ENCODE results near the gene ANKRD45. TPM values are rescaled to one million over a fixed set of nuclear protein-coding genes. Genes with fewer than 3 reads are reported as not detected.

Gene ANKRD45, protein sequence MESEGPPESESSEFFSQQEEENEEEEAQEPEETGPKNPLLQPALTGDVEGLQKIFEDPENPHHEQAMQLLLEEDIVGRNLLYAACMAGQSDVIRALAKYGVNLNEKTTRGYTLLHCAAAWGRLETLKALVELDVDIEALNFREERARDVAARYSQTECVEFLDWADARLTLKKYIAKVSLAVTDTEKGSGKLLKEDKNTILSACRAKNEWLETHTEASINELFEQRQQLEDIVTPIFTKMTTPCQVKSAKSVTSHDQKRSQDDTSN
- total RNA-seq (under 1 TPM; 0.33 to 0.39 TPM), polyA plus RNA-seq (under 1 TPM in 1 of 2 donors, not detected in 1; 0.28 TPM)
- long read RNA-seq, donor 1 = 0 reads
- long read RNA-seq, donor 2 = 0 reads

DNA sequence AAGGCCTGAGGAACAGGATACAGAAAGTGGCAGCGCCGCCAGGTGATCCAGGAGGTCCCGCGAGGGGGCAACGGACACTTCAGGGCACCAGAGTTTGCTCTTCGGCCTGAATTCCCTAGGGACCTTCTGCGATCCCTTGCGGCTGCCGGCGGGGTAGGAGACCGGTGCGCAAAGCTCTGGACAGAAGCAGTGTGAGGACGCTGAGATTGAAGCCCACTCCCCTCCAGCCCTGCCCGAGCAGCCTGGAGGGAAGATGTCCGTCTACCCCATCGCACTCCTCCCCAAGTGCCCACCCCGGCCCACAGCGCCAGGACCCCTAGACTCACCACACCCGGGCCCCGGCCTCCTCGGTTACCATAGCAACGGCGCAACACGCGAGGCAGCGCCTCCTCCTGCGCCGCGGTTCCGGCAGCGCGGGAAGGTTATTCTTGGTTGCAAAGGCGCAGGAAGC, at the start of gene ANKRD45:
Gene ANKRD45 (minus strand): TSS at position 361 of the 451 bp plus-strand sequence. CDS start 10,433 bp downstream, outside the sequence.
- peak within 1 kb of the TSS; percentile 26 to 29 for H3K4me3 ChIP-seq (ENCODE audit: low read length in 2 of 2)
- 2% methylated on average over 33 of the region's 33 CpGs for WGBS, 2 donors
- DNase-seq = peak; percentile 49 to 79
- no peak within 1 kb of the TSS for H3K27ac ChIP-seq (ENCODE audit: low read depth in 1 of 2, low read length in 2 of 2)
- no peaks in the 10 kb centered on the region for H3K27me3 ChIP-seq (ENCODE audit: control insufficient read depth in 1 of 2, insufficient read depth in 2 of 2, low read length in 1 of 2)
- no peaks in the 10 kb centered on the region for H3K36me3 ChIP-seq (ENCODE audit: control insufficient read depth in 1 of 2, insufficient read depth in 2 of 2, low read length in 1 of 2)
- intact Hi-C loops (cut with DNase I) = no loop called here
- no peaks in the 10 kb centered on the region for H3K4me1 ChIP-seq (ENCODE audit: control insufficient read depth in 1 of 2, insufficient read depth in 2 of 2, low read length in 2 of 2)
- peak; percentile 48 for ATAC-seq (ENCODE audit: low FRiP score)
- H3K9me3 ChIP-seq (ENCODE audit: control insufficient read depth, low read length) = peaks cover 2% of the 10 kb centered on the region

- no peaks in the 10 kb centered on the region for H3K9me3 ChIP-seq (ENCODE audit: control insufficient read depth, low read length)
- WGBS, 2 donors = 76 to 81% methylated on average over 2 of the region's 2 CpGs
- no peak for DNase-seq
- H3K36me3 ChIP-seq (ENCODE audit: control insufficient read depth in 1 of 2, insufficient read depth in 2 of 2, low read length in 1 of 2) = peaks cover under 1 to 2% of the 10 kb centered on the region in 2 donors
- intact Hi-C loops (cut with DNase I) = loop anchor here (10.0 kb wide), 2 partner anchors 148 to 302 kb away; partner anchors contain the start of genes GAS5 (in 1 of the 2) and ZBTB37 (in 1 of the 2)
- no peaks in the 10 kb centered on the region for H3K27me3 ChIP-seq (ENCODE audit: control insufficient read depth in 1 of 2, insufficient read depth in 2 of 2, low read length in 1 of 2)
- H3K27ac ChIP-seq (ENCODE audit: low read depth in 1 of 2, low read length in 2 of 2) = no peak overlapping the region
- no peak for ATAC-seq (ENCODE audit: low FRiP score)
- no peaks in the 10 kb centered on the region for H3K4me1 ChIP-seq (ENCODE audit: control insufficient read depth in 1 of 2, insufficient read depth in 2 of 2, low read length in 2 of 2)
- no peak overlapping the region for H3K4me3 ChIP-seq (ENCODE audit: low read length in 2 of 2)
These were observed 47.6 kb upstream of the ANKRD45 start for GRCh38 chr1:173717238-173717637.

DNA sequence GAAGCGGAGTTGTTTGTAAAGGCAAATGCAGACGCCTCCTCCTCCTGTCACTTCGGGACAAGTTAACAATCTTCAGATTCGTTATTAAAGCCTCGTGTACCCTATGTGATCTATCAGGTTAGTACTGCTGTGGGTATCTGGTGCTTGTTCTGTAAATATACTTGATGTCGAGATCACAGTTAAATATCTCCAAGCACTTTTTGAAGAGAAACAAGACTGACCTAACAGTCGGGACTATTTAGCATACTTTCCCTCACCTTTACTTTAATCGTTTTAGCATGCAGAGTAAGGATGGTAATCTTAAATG, 45.8 kb upstream of the ANKRD45 start:
- Histone ChIP-seq H3K9me3 (ENCODE audit: control insufficient read depth, low read length) (no peaks in the 10 kb centered on the region), H3K27ac (ENCODE audit: low read depth in 1 of 2, low read length in 2 of 2) (peak overlapping the region in 1 of 2 donors; percentile 70), H3K4me3 (ENCODE audit: low read length in 2 of 2) (peak overlapping the region; percentile 49 to 81), H3K36me3 (ENCODE audit: control insufficient read depth in 1 of 2, insufficient read depth in 2 of 2, low read length in 1 of 2) (no peaks in the 10 kb centered on the region), H3K27me3 (ENCODE audit: control insufficient read depth in 1 of 2, insufficient read depth in 2 of 2, low read length in 1 of 2) (no peaks in the 10 kb centered on the region), H3K4me1 (ENCODE audit: control insufficient read depth in 1 of 2, insufficient read depth in 2 of 2, low read length in 2 of 2) (no peaks in the 10 kb centered on the region)
- DNase-seq (no peak), ATAC-seq (ENCODE audit: low FRiP score) (no peak)
- intact Hi-C loops (cut with DNase I) = loop anchor here (2.0 to 10.0 kb wide), 3 partner anchors 149 to 301 kb away; partner anchors contain the start of genes GAS5 (in 1 of the 2) and ZBTB37 (in 1 of the 2)
- WGBS, 2 donors = 0 to 1% methylated on average over 8 of the region's 8 CpGs

GRCh38 chr1:173714759-173715537, 45.3 kb upstream of the ANKRD45 start, which contains the start of gene KLHL20:
TSS of gene KLHL20 (plus strand) at chr1:173714981. CDS start at chr1:173716044, 1,063 bp downstream.
- peak within 1 kb of the TSS; percentile 49 to 81 for H3K4me3 ChIP-seq (ENCODE audit: low read length in 2 of 2)
- intact Hi-C loops (cut with DNase I) = loop anchor here (2.0 to 10.0 kb wide), 3 partner anchors 150 to 300 kb away; partner anchors contain the start of genes GAS5 (in 1 of the 2) and ZBTB37 (in 1 of the 2)
- peak; percentile 87 to 91 for DNase-seq
- no peaks in the 10 kb centered on the region for H3K4me1 ChIP-seq (ENCODE audit: control insufficient read depth in 1 of 2, insufficient read depth in 2 of 2, low read length in 2 of 2)
- H3K9me3 ChIP-seq (ENCODE audit: control insufficient read depth, low read length) = no peaks in the 10 kb centered on the region
- H3K27ac ChIP-seq (ENCODE audit: low read depth in 1 of 2, low read length in 2 of 2) = peak within 1 kb of the TSS; percentile 61 to 88
- H3K27me3 ChIP-seq (ENCODE audit: control insufficient read depth in 1 of 2, insufficient read depth in 2 of 2, low read length in 1 of 2) = no peaks in the 10 kb centered on the region
- ATAC-seq (ENCODE audit: low FRiP score) = peak; percentile 97
- 0% methylated on average over 42 to 43 of the region's 43 CpGs for WGBS, 2 donors
- no peaks in the 10 kb centered on the region for H3K36me3 ChIP-seq (ENCODE audit: control insufficient read depth in 1 of 2, insufficient read depth in 2 of 2, low read length in 1 of 2)

GRCh38 chr1:173714441-173714758, 44.7 kb upstream of the ANKRD45 start:
- intact Hi-C loops (cut with DNase I) = loop anchor here (2.0 to 10.0 kb wide), 3 partner anchors 150 to 300 kb away; partner anchors contain the start of genes GAS5 (in 1 of the 2) and ZBTB37 (in 1 of the 2)
- H3K4me1 ChIP-seq (ENCODE audit: control insufficient read depth in 1 of 2, insufficient read depth in 2 of 2, low read length in 2 of 2) = no peaks in the 10 kb centered on the region
- peak overlapping the region; percentile 61 to 88 for H3K27ac ChIP-seq (ENCODE audit: low read depth in 1 of 2, low read length in 2 of 2)
- peaks cover 0 to 2% of the 10 kb centered on the region in 2 donors for H3K27me3 ChIP-seq (ENCODE audit: control insufficient read depth in 1 of 2, insufficient read depth in 2 of 2, low read length in 1 of 2)
- H3K4me3 ChIP-seq (ENCODE audit: low read length in 2 of 2) = peak overlapping the region; percentile 49 to 81
- DNase-seq (no peak), ATAC-seq (ENCODE audit: low FRiP score) (no peak)
- WGBS, 2 donors = 55 to 60% methylated on average over 3 of the region's 3 CpGs
- H3K36me3 ChIP-seq (ENCODE audit: control insufficient read depth in 1 of 2, insufficient read depth in 2 of 2, low read length in 1 of 2) = no peaks in the 10 kb centered on the region
- no peaks in the 10 kb centered on the region for H3K9me3 ChIP-seq (ENCODE audit: control insufficient read depth, low read length)

DNA sequence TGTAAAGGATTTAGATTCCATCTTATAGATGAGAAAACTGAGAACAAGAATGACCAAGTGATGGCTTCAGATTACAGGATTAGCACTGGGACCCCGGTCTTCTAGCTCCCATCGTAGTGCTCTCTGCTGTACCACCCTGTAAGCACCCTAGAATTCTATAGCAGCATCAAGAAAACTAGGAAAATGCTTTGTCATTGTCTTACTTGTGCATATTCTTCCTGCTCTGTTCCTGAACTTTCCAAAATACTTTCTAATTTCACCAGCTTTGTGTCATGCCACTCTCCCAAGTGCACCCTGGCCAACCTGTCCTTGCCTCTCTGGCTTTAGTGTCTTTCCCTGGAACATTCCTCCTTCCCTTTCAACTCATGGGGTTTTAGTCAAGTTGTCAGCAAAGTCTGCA, 39.1 kb upstream of the ANKRD45 start:
- intact Hi-C loops (cut with DNase I) = no loop called here
- WGBS, 2 donors = 49 to 83% methylated on average over 2 of the region's 2 CpGs
- ATAC-seq (ENCODE audit: low FRiP score) = no peak

GRCh38 chr1:173705117-173705516, 35.5 kb upstream of the ANKRD45 start:
- ATAC-seq (ENCODE audit: low FRiP score) (no peak), DNase-seq (no peak)
- no peaks in the 10 kb centered on the region for H3K4me1 ChIP-seq (ENCODE audit: control insufficient read depth in 1 of 2, insufficient read depth in 2 of 2, low read length in 2 of 2)
- WGBS, 2 donors = 72 to 86% methylated on average over 5 of the region's 5 CpGs
- H3K36me3 ChIP-seq (ENCODE audit: control insufficient read depth in 1 of 2, insufficient read depth in 2 of 2, low read length in 1 of 2) = no peaks in the 10 kb centered on the region
- peaks cover 0 to 2% of the 10 kb centered on the region in 2 donors for H3K27me3 ChIP-seq (ENCODE audit: control insufficient read depth in 1 of 2, insufficient read depth in 2 of 2, low read length in 1 of 2)
- peaks cover 1% of the 10 kb centered on the region for H3K9me3 ChIP-seq (ENCODE audit: control insufficient read depth, low read length)
- H3K4me3 ChIP-seq (ENCODE audit: low read length in 2 of 2) = no peak overlapping the region
- intact Hi-C loops (cut with DNase I) = no loop called here
- no peak overlapping the region for H3K27ac ChIP-seq (ENCODE audit: low read depth in 1 of 2, low read length in 2 of 2)

More for the DNA sequence above, 39.1 kb upstream of the ANKRD45 start:
- H3K36me3 ChIP-seq (ENCODE audit: control insufficient read depth in 1 of 2, insufficient read depth in 2 of 2, low read length in 1 of 2) = no peaks in the 10 kb centered on the region
- peaks cover 0 to 2% of the 10 kb centered on the region in 2 donors for H3K27me3 ChIP-seq (ENCODE audit: control insufficient read depth in 1 of 2, insufficient read depth in 2 of 2, low read length in 1 of 2)
- H3K4me3 ChIP-seq (ENCODE audit: low read length in 2 of 2) = no peak overlapping the region
- H3K4me1 ChIP-seq (ENCODE audit: control insufficient read depth in 1 of 2, insufficient read depth in 2 of 2, low read length in 2 of 2) = no peaks in the 10 kb centered on the region
- no peak for DNase-seq
- H3K27ac ChIP-seq (ENCODE audit: low read depth in 1 of 2, low read length in 2 of 2) = no peak overlapping the region
- H3K9me3 ChIP-seq (ENCODE audit: control insufficient read depth, low read length) = peaks cover 1% of the 10 kb centered on the region

DNA sequence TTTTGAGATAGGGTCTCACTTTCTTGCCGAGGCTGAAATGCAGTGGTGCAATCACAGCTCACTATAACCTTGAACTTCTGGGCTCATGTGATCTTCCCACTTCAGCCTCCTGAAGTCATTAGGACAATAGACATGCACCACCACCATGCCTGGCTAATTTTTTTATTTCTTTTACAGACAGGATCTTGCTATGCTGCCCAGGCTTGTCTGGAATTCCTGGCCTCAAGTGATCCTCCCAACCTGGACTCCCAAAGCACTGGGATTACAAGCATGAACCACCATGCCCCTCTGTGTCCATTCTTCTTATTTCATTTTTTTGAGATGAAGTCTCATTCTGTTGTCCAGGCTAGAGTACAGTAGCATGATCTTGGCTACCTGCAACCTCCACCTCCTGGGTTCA, 33.1 kb upstream of the ANKRD45 start:
- ATAC-seq (ENCODE audit: low FRiP score) (no peak), DNase-seq (no peak)
- no peaks in the 10 kb centered on the region for H3K4me1 ChIP-seq (ENCODE audit: control insufficient read depth in 1 of 2, insufficient read depth in 2 of 2, low read length in 2 of 2)
- no peaks in the 10 kb centered on the region for H3K27me3 ChIP-seq (ENCODE audit: control insufficient read depth in 1 of 2, insufficient read depth in 2 of 2, low read length in 1 of 2)
- no peak overlapping the region for H3K4me3 ChIP-seq (ENCODE audit: low read length in 2 of 2)
- no peaks in the 10 kb centered on the region for H3K9me3 ChIP-seq (ENCODE audit: control insufficient read depth, low read length)
- no peak overlapping the region for H3K27ac ChIP-seq (ENCODE audit: low read depth in 1 of 2, low read length in 2 of 2)
- 80 to 100% methylated on average over 1 of the region's 1 CpG for WGBS, 2 donors
- no peaks in the 10 kb centered on the region for H3K36me3 ChIP-seq (ENCODE audit: control insufficient read depth in 1 of 2, insufficient read depth in 2 of 2, low read length in 1 of 2)
- intact Hi-C loops (cut with DNase I) = no loop called here
